IMR-90 (cell line): ENCODE results near the gene PTPRN2. TPM values are rescaled to one million over a fixed set of nuclear protein-coding genes. Genes with fewer than 3 reads are reported as not detected.

Experiments
- ATAC-seq: fragments of 200-7000 bp; cut with Tn5 transposase; 2 replicates; pipeline ENCODE4 v1.9.1; 2020; ENCODE audit warnings: low read depth, mild to moderate bottlenecking, moderate library complexity
- BruUV-seq: library from RNA; stranded (reverse); fragments of 400-500 nt; replicated peaks from 2 replicates; lab custom pipeline; 2021; lab: Mats Ljungman, UMichigan
- CTCF ChIA-PET: fragments of 300-600 bp; formaldehyde crosslinking; extraction: SDS; loops from one replicate; lab custom pipeline; 2021; ENCODE audit warnings: antibody characterized with exemption; lab: Yijun Ruan, JAX
- POLR2A ChIA-PET: fragments of 300-600 bp; sonication (Branson Sonifier 250); formaldehyde crosslinking; loops from one replicate; lab custom pipeline; 2022; ENCODE audit warnings: antibody characterized with exemption; ENCODE audit not compliant: unreplicated experiment; lab: Charles Lee
- DNase-seq: peaks from one replicate; pipeline ENCODE4 v3.0.0; 2013
- H2AFZ ChIP-seq: replicated peaks from 2 replicates; pipeline ENCODE3; 2013; ENCODE audit warnings: low read length, mild to moderate bottlenecking; ENCODE audit not compliant: poor library complexity
- H2AK5ac ChIP-seq: 2 replicates; pipeline ENCODE4 v1.6.1; 2013; ENCODE audit warnings: low read depth, low read length, inconsistent platforms
- H2AK9ac ChIP-seq: replicated peaks from 2 replicates; pipeline ENCODE3; 2013; ENCODE audit warnings: mild to moderate bottlenecking, low read depth, low read length, moderate library complexity; ENCODE audit not compliant: poor library complexity
- H2BK120ac ChIP-seq: 2 replicates; pipeline ENCODE4 v1.6.1; 2013; ENCODE audit warnings: low read depth, low read length, inconsistent platforms
- H2BK15ac ChIP-seq: 3 replicates; pipeline ENCODE4 v1.6.1; 2013; ENCODE audit warnings: low read depth, low read length, inconsistent platforms
- H2BK20ac ChIP-seq: 2 replicates; pipeline ENCODE4 v1.6.1; 2013; ENCODE audit warnings: low read depth, mild to moderate bottlenecking, inconsistent platforms, low read length, moderate library complexity
- H2BK5ac ChIP-seq: 2 replicates; pipeline ENCODE4 v1.6.1; 2013; ENCODE audit warnings: mild to moderate bottlenecking, low read depth, low read length, inconsistent platforms; ENCODE audit not compliant: poor library complexity, severe bottlenecking
- H3K14ac ChIP-seq: replicated peaks from 2 replicates; pipeline ENCODE4 v1.6.1; 2013; ENCODE audit warnings: low read depth, low read length, inconsistent platforms
- H3K18ac ChIP-seq: 2 replicates; pipeline ENCODE4 v1.6.1; 2013; ENCODE audit warnings: low read depth, low read length, control low read depth
- H3K23ac ChIP-seq: 2 replicates; pipeline ENCODE4 v1.6.1; 2013; ENCODE audit warnings: low read depth, low read length, inconsistent platforms
- H3K27ac ChIP-seq: 2 replicates; pipeline ENCODE4 v1.5.1; 2013; ENCODE audit warnings: mild to moderate bottlenecking, control low read depth, low read length; ENCODE audit not compliant: insufficient read depth
- H3K27me3 ChIP-seq: 2 replicates; pipeline ENCODE4 v1.6.1; 2013; ENCODE audit warnings: low read length; ENCODE audit not compliant: control insufficient read depth, insufficient read depth
- H3K36me3 ChIP-seq: 2 replicates; pipeline ENCODE4 v1.6.1; 2013; ENCODE audit warnings: low read length, mixed read lengths; ENCODE audit not compliant: control insufficient read depth, insufficient read depth
- H3K4ac ChIP-seq: 2 replicates; pipeline ENCODE4 v1.6.1; 2013; ENCODE audit warnings: low read depth, low read length, inconsistent platforms
- H3K4me1 ChIP-seq: 2 replicates; pipeline ENCODE4 v1.6.1; 2013; ENCODE audit warnings: low read length, mixed read lengths; ENCODE audit not compliant: control insufficient read depth, insufficient read depth
- H3K4me2 ChIP-seq: 2 replicates; pipeline ENCODE4 v1.6.1; 2013; ENCODE audit warnings: low read depth, mild to moderate bottlenecking, control low read depth, low read length, moderate library complexity
- H3K4me3 ChIP-seq: 2 replicates; pipeline ENCODE4 v1.5.1; 2013; ENCODE audit warnings: low read depth, mild to moderate bottlenecking, control low read depth, low read length, moderate library complexity; ENCODE audit not compliant: insufficient read depth
- H3K56ac ChIP-seq: 2 replicates; pipeline ENCODE4 v1.6.1; 2013; ENCODE audit warnings: low read length, inconsistent platforms; ENCODE audit not compliant: insufficient read depth; ENCODE audit errors: extremely low read depth
- H3K79me1 ChIP-seq, 2 experiments: 2 replicates each; pipeline ENCODE4 v1.6.1; 2013; ENCODE audit warnings: low read length in 2 of 2, inconsistent platforms in 1 of 2, low read depth in 1 of 2
- H3K9ac ChIP-seq: 2 replicates; pipeline ENCODE4 v1.6.1; 2013; ENCODE audit warnings: low read depth, low read length, control low read depth
- H3K9me1 ChIP-seq: 2 replicates; pipeline ENCODE4 v1.6.1; 2013; ENCODE audit warnings: low read length, inconsistent platforms; ENCODE audit not compliant: insufficient read depth
- H3K9me3 ChIP-seq: 2 replicates; pipeline ENCODE4 v1.6.1; 2013; ENCODE audit warnings: low read length; ENCODE audit not compliant: control insufficient read depth, insufficient read depth
- H4K20me1 ChIP-seq: 2 replicates; pipeline ENCODE4 v1.6.1; 2013; ENCODE audit warnings: low read length, inconsistent platforms; ENCODE audit not compliant: insufficient read depth
- H4K5ac ChIP-seq: 2 replicates; pipeline ENCODE4 v1.6.1; 2013; ENCODE audit warnings: mild to moderate bottlenecking, low read depth, low read length, control low read depth
- H4K8ac ChIP-seq, 2 experiments: 2 replicates each; pipeline ENCODE4 v1.6.1; 2013; ENCODE audit warnings: low read depth in 2 of 2, low read length in 2 of 2, control low read depth in 1 of 2, inconsistent platforms in 1 of 2
- H4K91ac ChIP-seq: 2 replicates; pipeline ENCODE4 v1.6.1; 2013; ENCODE audit warnings: low read depth, low read length, inconsistent platforms; ENCODE audit not compliant: insufficient read depth
- BHLHE40 ChIP-seq: fragments of 150-350 bp; IDR thresholded peaks from 2 replicates; pipeline ENCODE4 v1.6.1; 2016; ENCODE audit warnings: mild to moderate bottlenecking, low read depth, low read length
- CEBPB ChIP-seq: IDR thresholded peaks from 2 replicates; pipeline ENCODE4 v1.6.1; 2012; ENCODE audit warnings: low read depth, low read length, improper control_type of control experiment
- CHD1 ChIP-seq: IDR thresholded peaks from 2 replicates; pipeline ENCODE4 v1.6.1; 2012; ENCODE audit warnings: low read depth, low read length, improper control_type of control experiment
- FOS ChIP-seq: fragments of 150-350 bp; IDR thresholded peaks from 2 replicates; pipeline ENCODE4 v1.6.1; 2016; ENCODE audit warnings: low read depth, low read length
- MAFK ChIP-seq: IDR thresholded peaks from 2 replicates; pipeline ENCODE4 v1.6.1; 2012; ENCODE audit warnings: low read depth, low read length, improper control_type of control experiment
- MAZ ChIP-seq: IDR thresholded peaks from 2 replicates; pipeline ENCODE4 v1.6.1; 2012; ENCODE audit warnings: low read depth, mild to moderate bottlenecking, low read length, improper control_type of control experiment, moderate library complexity, borderline replicate concordance
- MXI1 ChIP-seq: IDR thresholded peaks from 2 replicates; pipeline ENCODE4 v1.6.1; 2012; ENCODE audit warnings: low read depth, mild to moderate bottlenecking, low read length, moderate library complexity, borderline replicate concordance
- NFE2L2 ChIP-seq: fragments of 150-350 bp; IDR thresholded peaks from 2 replicates; pipeline ENCODE4 v1.6.1; 2016; ENCODE audit warnings: low read depth, mild to moderate bottlenecking, low read length
- POLR2A ChIP-seq: IDR thresholded peaks from 2 replicates; pipeline ENCODE4 v1.6.1; 2012; ENCODE audit warnings: mild to moderate bottlenecking, low read depth, low read length
- RAD21 ChIP-seq: IDR thresholded peaks from 2 replicates; pipeline ENCODE4 v1.6.1; 2012; ENCODE audit warnings: low read length, improper control_type of control experiment
- RCOR1 ChIP-seq: IDR thresholded peaks from 2 replicates; pipeline ENCODE4 v1.6.1; 2012; ENCODE audit warnings: mild to moderate bottlenecking, low read length, improper control_type of control experiment; ENCODE audit not compliant: insufficient replicate concordance
- RFX5 ChIP-seq: IDR thresholded peaks from 2 replicates; pipeline ENCODE4 v1.8.0; 2012; ENCODE audit warnings: low read depth, mild to moderate bottlenecking, low read length, moderate library complexity
- SMC3 ChIP-seq: fragments of 150-350 bp; IDR thresholded peaks from 2 replicates; pipeline ENCODE4 v1.6.1; 2016; ENCODE audit warnings: low read depth, mild to moderate bottlenecking, antibody characterized with exemption, low read length, moderate library complexity
- WGBS, 2 experiments: methylation state at CpG; one replicate each; pipeline versions ENCODE4 v1.1.5 to v1.1.7; 2013; ENCODE audit warnings: missing lambda C conversion rate in 2 of 2; ENCODE audit not compliant: insufficient read length in 1 of 2; ENCODE audit errors: extremely low coverage in 2 of 2; 5-methylcytosine and 5-hydroxymethylcytosine counted together
- dilution Hi-C: fragments of 300-500 bp; cut with HindIII; formaldehyde crosslinking; loops from one replicate; pipeline ENCODE4 v1.14.3; 2018; ENCODE audit warnings: low sequenced_read_pairs; ENCODE audit not compliant: unreplicated experiment
- in situ Hi-C: fragments of 300-500 bp; cut with MboI; formaldehyde crosslinking; loops from 3 replicates; pipeline ENCODE4 v1.14.3; 2019; ENCODE audit warnings: low sequenced_read_pairs, inconsistent platforms, mixed read lengths
- intact Hi-C: fragments of 100-400 bp; cut with micrococcal nuclease; formaldehyde crosslinking; loops from 2 replicates; pipeline ENCODE4 v1.10.0; 2022
- polyA plus RNA-seq, 3 experiments: library from polyadenylated mRNA; depleted of rRNA; stranded (reverse); fragments of >200 nt; gene quantifications; 2 replicates each; pipeline ENCODE4 v1.2.3, GENCODE V29; 2012; ENCODE audit warnings: low replicate concordance in 1 of 3
- total RNA-seq: library from RNA; depleted of rRNA; stranded (reverse); fragments of >200 nt; gene quantifications from 2 replicates; pipeline ENCODE4 v1.2.3, GENCODE V29; 2012
- TF ChIP-seq, protein P1 (sequence below): fragments of 150-350 bp; IDR thresholded peaks from 2 replicates; pipeline ENCODE4 v1.6.1; 2017; ENCODE audit warnings: mild to moderate bottlenecking, antibody characterized with exemption, low read length, low read depth
- TF ChIP-seq, protein P2 (sequence below): fragments of 150-350 bp; IDR thresholded peaks from 2 replicates; pipeline ENCODE4 v1.6.1; 2016; ENCODE audit warnings: low read depth, mild to moderate bottlenecking, low read length, moderate library complexity, borderline replicate concordance
- TF ChIP-seq, protein P3 (sequence below): conservative IDR thresholded peaks from 2 replicates; pipeline ENCODE4 v1.5.1; 2012; ENCODE audit warnings: mild to moderate bottlenecking, low read depth, low read length, improper control_type of control experiment

PTPRN2 gene
- total and polyA plus RNA-seq, 2 of the 4 experiments (the other 2 are of a cell fraction), result 0.03 TPM; not detected in 1

DNA sequence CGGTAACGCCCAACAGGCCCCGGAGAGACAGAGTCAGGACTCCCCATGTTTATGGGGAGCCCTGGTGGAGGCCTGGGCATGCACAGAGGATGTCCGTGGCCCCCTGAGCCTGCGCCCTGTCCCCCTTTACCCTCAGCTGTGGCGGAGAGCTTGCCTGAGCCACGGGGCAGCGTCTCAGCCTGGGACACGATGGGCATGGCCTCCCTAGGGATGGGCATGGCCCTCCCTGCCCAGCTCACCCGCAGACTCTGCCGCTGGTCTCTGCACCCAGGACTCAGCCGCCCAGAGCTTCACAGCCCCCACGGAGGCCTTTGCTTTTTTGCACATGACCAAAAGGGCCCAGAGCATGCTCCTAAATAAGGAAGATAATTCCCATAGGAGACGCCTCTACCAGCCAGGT, 394.2 kb downstream of the PTPRN2 start:
- Histone ChIP-seq H2BK120ac (no peak overlapping the region), H3K9ac (no peak overlapping the region), H3K4me1 (no peaks in the 10 kb centered on the region), H2BK20ac (no peak overlapping the region), H3K79me1 (no peaks in the 10 kb centered on the region), H3K9me1 (no peaks in the 10 kb centered on the region), H4K20me1 (no peaks in the 10 kb centered on the region), H2BK15ac (no peak overlapping the region), H3K9me3 (peaks cover 68% of the 10 kb centered on the region), H3K18ac (no peak overlapping the region), H3K27ac (no peak overlapping the region), H2AFZ (no peak overlapping the region), H3K4ac (no peak overlapping the region), H4K5ac (no peak overlapping the region), H2AK9ac (no peak overlapping the region), H3K56ac (no peak overlapping the region), H4K8ac (no peak overlapping the region), H4K91ac (no peak overlapping the region), H2AK5ac (no peak overlapping the region), H3K14ac (no peak overlapping the region), H2BK5ac (no peak overlapping the region), H3K4me2 (no peak overlapping the region), H3K23ac (no peak overlapping the region), H3K36me3 (no peaks in the 10 kb centered on the region), H3K4me3 (no peak overlapping the region), H3K27me3 (no peaks in the 10 kb centered on the region)
- ATAC-seq (no peak), DNase-seq (no peak)
- in situ Hi-C loops (no loop called here), dilution Hi-C loops (no loop called here), intact Hi-C loops (no loop called here)
- TF ChIP-seq, protein P1, sequence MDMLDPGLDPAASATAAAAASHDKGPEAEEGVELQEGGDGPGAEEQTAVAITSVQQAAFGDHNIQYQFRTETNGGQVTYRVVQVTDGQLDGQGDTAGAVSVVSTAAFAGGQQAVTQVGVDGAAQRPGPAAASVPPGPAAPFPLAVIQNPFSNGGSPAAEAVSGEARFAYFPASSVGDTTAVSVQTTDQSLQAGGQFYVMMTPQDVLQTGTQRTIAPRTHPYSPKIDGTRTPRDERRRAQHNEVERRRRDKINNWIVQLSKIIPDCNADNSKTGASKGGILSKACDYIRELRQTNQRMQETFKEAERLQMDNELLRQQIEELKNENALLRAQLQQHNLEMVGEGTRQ, result no peak
- no peak for TF ChIP-seq CEBPB
- no peak for TF ChIP-seq RCOR1
- TF ChIP-seq, protein P2, sequence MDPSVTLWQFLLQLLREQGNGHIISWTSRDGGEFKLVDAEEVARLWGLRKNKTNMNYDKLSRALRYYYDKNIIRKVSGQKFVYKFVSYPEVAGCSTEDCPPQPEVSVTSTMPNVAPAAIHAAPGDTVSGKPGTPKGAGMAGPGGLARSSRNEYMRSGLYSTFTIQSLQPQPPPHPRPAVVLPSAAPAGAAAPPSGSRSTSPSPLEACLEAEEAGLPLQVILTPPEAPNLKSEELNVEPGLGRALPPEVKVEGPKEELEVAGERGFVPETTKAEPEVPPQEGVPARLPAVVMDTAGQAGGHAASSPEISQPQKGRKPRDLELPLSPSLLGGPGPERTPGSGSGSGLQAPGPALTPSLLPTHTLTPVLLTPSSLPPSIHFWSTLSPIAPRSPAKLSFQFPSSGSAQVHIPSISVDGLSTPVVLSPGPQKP, result no peak
- no peak for TF ChIP-seq NFE2L2
- no peak for TF ChIP-seq RAD21
- TF ChIP-seq MAFK, result no peak
- no peak for TF ChIP-seq BHLHE40
- TF ChIP-seq, protein P3, sequence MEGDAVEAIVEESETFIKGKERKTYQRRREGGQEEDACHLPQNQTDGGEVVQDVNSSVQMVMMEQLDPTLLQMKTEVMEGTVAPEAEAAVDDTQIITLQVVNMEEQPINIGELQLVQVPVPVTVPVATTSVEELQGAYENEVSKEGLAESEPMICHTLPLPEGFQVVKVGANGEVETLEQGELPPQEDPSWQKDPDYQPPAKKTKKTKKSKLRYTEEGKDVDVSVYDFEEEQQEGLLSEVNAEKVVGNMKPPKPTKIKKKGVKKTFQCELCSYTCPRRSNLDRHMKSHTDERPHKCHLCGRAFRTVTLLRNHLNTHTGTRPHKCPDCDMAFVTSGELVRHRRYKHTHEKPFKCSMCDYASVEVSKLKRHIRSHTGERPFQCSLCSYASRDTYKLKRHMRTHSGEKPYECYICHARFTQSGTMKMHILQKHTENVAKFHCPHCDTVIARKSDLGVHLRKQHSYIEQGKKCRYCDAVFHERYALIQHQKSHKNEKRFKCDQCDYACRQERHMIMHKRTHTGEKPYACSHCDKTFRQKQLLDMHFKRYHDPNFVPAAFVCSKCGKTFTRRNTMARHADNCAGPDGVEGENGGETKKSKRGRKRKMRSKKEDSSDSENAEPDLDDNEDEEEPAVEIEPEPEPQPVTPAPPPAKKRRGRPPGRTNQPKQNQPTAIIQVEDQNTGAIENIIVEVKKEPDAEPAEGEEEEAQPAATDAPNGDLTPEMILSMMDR, result no peak
- TF ChIP-seq SMC3, result no peak
- no peak for TF ChIP-seq POLR2A
- no peak for TF ChIP-seq FOS
- TF ChIP-seq MXI1, result no peak
- TF ChIP-seq MAZ, result no peak
- no peak for TF ChIP-seq CHD1
- TF ChIP-seq RFX5, result no peak
- 70% methylated on average over 6 of the region's 14 CpGs; no CpG with 5 or more reads in 1 of the 2 experiments for WGBS, 2 experiments
- CTCF ChIA-PET, result no interaction called here
- no TSS peak for BruUV-seq
- POLR2A ChIA-PET, result no interaction called here
